Measurements from ENCODE around the gene ATXN7L1.
A peak's percentile ranks its signal among the peaks of the same experiment; 100 is the strongest.
"Not testable (repeated sequence)": the region's sequence is repeated elsewhere in the genome, so short reads cannot be mapped to it uniquely, and the experiment has no call there.

ATXN7L1 gene

GRCh38 chr7:105854498-105854897, 21.9 kb downstream of the ATXN7L1 start:
- DNase-seq: no peak

- no peak for DNase-seq
These were observed 22.4 kb downstream of the ATXN7L1 start for GRCh38 chr7:105853931-105854419.

- no peak for DNase-seq
These were observed 25.3 kb downstream of the ATXN7L1 start for GRCh38 chr7:105851064-105851463.

- no peak for DNase-seq
These were observed 27.1 kb downstream of the ATXN7L1 start for GRCh38 chr7:105849122-105849855.

- no peak for DNase-seq
These were observed 30.0 kb downstream of the ATXN7L1 start for GRCh38 chr7:105846404-105846803.

GRCh38 chr7:105844681-105845080, 31.7 kb downstream of the ATXN7L1 start:
- DNase-seq: not testable (repeated sequence)

- DNase-seq: no peak
These were observed 34.5 kb downstream of the ATXN7L1 start for GRCh38 chr7:105841866-105842265.

- no peak for DNase-seq
These were observed 35.2 kb downstream of the ATXN7L1 start for GRCh38 chr7:105840981-105841749.

- DNase-seq: no peak
These were observed 37.1 kb downstream of the ATXN7L1 start for GRCh38 chr7:105839266-105839665.

GRCh38 chr7:105838627-105839231, 37.7 kb downstream of the ATXN7L1 start:
- peak; percentile 51 for DNase-seq

- DNase-seq: peak; percentile 51
These were observed 38.4 kb downstream of the ATXN7L1 start for GRCh38 chr7:105837765-105838626.

GRCh38 chr7:105835441-105835840, 41.0 kb downstream of the ATXN7L1 start:
- DNase-seq: no peak

- no peak for DNase-seq
These were observed 44.4 kb downstream of the ATXN7L1 start for GRCh38 chr7:105831824-105832535.

GRCh38 chr7:105831302-105831620, 45.1 kb downstream of the ATXN7L1 start:
- DNase-seq: no peak

- no peak for DNase-seq
These were observed 45.7 kb downstream of the ATXN7L1 start for GRCh38 chr7:105830405-105831301.

- DNase-seq: no peak
These were observed 46.6 kb downstream of the ATXN7L1 start for GRCh38 chr7:105829681-105830322.

GRCh38 chr7:105828141-105828540, 48.3 kb downstream of the ATXN7L1 start:
- no peak for DNase-seq

- no peak for DNase-seq
These were observed 49.1 kb downstream of the ATXN7L1 start for GRCh38 chr7:105827151-105827875.

GRCh38 chr7:105826143-105826542, 50.3 kb downstream of the ATXN7L1 start:
- DNase-seq: no peak

- no peak for DNase-seq
These were observed 51.0 kb downstream of the ATXN7L1 start for GRCh38 chr7:105825371-105825770.
